ENCODE measurements around the gene DACH2.
"Not testable (repeated sequence)": the region's sequence is repeated elsewhere in the genome, so short reads cannot be mapped to it uniquely, and the experiment has no call there.

The DACH2 gene

GRCh38 chrX:86148024-86148511 is at the start of gene DACH2:
TSS of gene DACH2 (plus strand) at chrX:86148451.
- DNase-seq (ENCODE audit: low spot score) = peak; percentile 22

- no peak for DNase-seq (ENCODE audit: low spot score)
Observed at GRCh38 chrX:86102341-86102740, 45.9 kb upstream of the DACH2 start.

- DNase-seq (ENCODE audit: low spot score) = no peak
Observed at GRCh38 chrX:86103061-86103460, 45.2 kb upstream of the DACH2 start.

GRCh38 chrX:86104526-86104925 is 43.7 kb upstream of the DACH2 start:
- no peak for DNase-seq (ENCODE audit: low spot score)

DNA sequence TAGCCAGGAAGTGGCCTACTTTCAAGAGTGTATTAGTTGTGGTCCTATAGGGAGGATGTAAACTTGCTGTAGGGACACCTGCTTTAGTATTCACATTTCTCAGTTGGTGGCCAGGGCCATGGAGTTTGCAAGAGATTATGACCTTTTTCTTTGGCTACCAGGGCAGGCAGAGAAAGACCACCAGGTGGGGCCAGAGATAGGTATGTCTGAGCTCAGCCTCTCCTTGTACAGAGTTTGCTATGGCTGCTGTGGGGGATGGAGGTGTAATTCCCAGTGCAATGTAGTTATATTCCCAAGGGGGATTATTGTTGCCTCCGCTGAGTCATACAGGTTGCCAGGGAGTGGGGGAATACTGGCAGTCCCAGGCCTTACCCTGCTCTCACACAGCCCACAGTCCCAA is 26.3 kb upstream of the DACH2 start:
- DNase-seq (ENCODE audit: low spot score) = no peak

GRCh38 chrX:86133761-86134160 is 14.5 kb upstream of the DACH2 start:
- DNase-seq (ENCODE audit: low spot score) = no peak

- DNase-seq (ENCODE audit: low spot score) = no peak
Observed at GRCh38 chrX:86137071-86137470, 11.2 kb upstream of the DACH2 start.

- no peak for DNase-seq (ENCODE audit: low spot score)
Observed at GRCh38 chrX:86141786-86142185, 6.5 kb upstream of the DACH2 start.

DNA sequence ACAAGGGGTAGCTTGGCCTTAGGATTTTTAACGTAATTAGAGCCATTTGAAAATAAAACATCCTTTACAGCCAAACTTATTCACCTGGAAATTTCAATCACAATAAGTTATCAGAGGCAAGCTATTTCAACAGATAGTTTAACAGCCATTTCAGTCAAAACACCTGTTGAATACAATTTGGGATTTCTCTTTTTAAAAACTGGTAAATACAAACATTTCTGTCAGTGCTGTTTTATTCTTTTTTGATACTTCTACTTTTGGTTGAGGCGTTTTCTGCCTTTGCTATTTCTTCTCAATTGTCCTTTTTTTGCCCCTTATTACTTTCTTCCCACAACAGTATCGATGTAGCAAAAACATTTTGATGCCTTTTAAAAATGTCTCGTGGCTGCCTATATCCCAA is 2.1 kb upstream of the DACH2 start:
- no peak for DNase-seq (ENCODE audit: low spot score)

DNA sequence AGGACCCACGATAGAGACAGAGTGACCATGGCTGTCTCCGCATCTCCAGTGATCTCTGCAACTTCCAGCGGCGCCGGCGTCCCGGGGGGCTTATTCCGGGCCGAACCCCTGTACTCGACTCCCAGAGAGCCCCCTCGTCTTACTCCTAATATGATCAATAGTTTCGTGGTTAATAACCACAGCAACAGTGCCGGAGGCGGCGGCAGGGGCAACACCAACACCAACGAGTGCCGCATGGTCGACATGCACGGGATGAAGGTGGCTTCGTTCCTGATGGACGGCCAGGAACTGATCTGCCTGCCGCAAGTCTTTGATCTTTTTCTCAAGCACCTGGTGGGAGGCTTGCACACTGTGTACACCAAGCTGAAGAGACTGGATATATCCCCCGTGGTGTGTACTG is 343 bp downstream of the DACH2 start:
- DNase-seq (ENCODE audit: low spot score) = no peak

- DNase-seq (ENCODE audit: low spot score) = no peak
Observed at GRCh38 chrX:86149119-86149518, 868 bp downstream of the DACH2 start.

DNA sequence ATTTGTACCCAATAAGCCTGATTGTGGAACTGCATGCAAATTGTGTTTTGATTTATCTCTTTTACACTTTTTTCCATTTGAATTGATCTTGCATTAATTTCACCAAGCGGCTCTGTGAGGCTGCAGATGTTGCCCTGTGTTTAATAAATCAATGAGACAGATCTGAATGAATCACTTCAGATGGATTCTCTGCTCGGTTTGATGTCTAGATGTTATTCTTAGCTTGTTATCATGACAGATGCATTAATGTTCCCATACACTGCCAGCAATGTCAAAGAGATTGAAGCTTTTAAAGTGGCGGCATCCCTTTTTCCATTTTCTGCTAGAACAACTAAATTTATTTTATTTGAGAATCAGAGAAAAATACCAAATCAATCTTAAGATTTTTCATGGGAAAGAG is 6.3 kb downstream of the DACH2 start:
- no peak for DNase-seq (ENCODE audit: low spot score)

GRCh38 chrX:86171366-86171765 is 23.1 kb downstream of the DACH2 start:
- DNase-seq (ENCODE audit: low spot score) = no peak

GRCh38 chrX:86178906-86179305 is 30.7 kb downstream of the DACH2 start:
- no peak for DNase-seq (ENCODE audit: low spot score)

GRCh38 chrX:86181325-86181724 is 33.1 kb downstream of the DACH2 start:
- DNase-seq (ENCODE audit: low spot score) = not testable (repeated sequence)

- no peak for DNase-seq (ENCODE audit: low spot score)
Observed at GRCh38 chrX:86192827-86193226, 44.6 kb downstream of the DACH2 start.

GRCh38 chrX:86194758-86195157 is 46.5 kb downstream of the DACH2 start:
- no peak for DNase-seq (ENCODE audit: low spot score)

GRCh38 chrX:86195343-86195742 is 47.1 kb downstream of the DACH2 start:
- DNase-seq (ENCODE audit: low spot score) = no peak

DNA sequence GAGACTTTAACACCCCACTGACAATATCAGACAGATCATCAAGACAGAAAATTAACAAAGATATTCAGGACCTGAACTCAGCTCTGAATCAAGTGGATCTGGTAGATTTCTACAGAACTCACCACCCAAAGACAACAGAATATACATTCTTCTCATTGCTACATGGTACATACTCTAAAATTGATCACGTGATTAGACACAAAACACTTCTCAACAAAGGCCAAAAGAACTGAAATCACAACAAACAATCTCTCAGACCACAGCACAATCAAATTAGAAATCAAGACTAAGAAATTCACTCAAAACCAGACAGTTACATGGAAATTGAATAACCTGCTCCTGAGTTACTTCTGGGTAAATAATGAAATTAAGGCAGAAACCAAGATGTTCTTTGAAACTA is 49.6 kb downstream of the DACH2 start:
- no peak for DNase-seq (ENCODE audit: low spot score)

DNA sequence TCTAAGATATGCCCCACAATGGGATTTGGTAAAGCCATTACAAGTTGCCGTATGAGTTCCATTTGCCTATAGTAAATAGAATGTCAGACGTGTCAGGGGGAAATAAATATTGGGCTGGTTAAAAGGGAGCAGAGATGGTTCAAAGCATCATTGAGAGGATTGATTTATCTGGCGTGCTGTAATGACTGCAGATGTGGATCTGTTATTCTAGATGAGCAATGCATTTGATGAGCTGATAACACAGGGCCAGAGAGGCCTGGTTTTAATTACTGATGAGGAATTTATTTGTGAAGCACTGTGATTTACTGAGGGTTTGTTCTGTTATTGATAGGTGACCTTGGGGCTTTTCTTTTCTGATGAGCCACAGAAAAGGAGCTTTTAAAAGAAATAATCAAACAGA is 62.5 kb downstream of the DACH2 start:
- no peak for DNase-seq (ENCODE audit: low spot score)

DNA sequence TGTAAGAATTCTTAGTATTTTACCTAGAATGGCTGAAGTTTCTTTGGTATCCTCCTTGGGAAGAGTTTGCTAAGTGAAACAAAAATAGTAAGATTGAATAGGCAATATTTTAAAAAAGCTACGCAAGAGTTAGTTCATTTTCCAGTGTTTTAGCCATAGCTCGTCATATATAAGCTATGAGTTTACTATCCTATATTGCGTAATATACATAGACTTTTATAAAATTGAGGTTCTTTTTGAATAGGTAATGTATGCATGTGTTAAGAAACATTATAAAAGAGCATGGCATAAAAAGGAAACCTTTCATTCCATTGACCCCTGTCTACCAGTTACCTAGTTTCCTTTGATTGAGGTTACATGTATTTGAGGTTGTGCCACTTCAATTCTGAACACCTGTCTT is 67.0 kb downstream of the DACH2 start:
- DNase-seq (ENCODE audit: low spot score) = no peak

GRCh38 chrX:86237482-86237881 is 89.2 kb downstream of the DACH2 start:
- no peak for DNase-seq (ENCODE audit: low spot score)

- no peak for DNase-seq (ENCODE audit: low spot score)
Observed at GRCh38 chrX:86241547-86241946, 93.3 kb downstream of the DACH2 start.

GRCh38 chrX:86263526-86263925 is 115.3 kb downstream of the DACH2 start:
- DNase-seq (ENCODE audit: low spot score) = no peak

DNA sequence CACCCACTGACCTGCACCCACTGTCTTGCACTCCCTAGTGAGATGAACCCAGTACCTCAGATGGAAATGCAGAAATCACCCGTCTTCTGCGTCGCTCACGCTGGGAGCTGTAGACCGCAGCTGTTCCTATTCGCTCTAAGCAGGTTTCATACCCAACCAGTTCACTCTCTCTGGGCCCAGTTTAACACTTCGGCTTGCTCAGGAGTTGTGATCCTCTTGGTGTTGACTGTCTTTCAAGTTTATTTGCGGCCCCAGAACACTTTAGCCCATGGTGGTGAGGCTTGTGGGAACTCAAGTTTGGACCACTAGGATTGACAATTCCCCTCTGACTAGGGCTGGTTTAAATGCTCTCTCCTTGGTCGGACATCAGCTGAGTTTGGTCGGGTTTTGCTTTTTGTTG is 147.0 kb downstream of the DACH2 start:
- DNase-seq (ENCODE audit: low spot score) = no peak
